Nephron (organoid): Measurements from ENCODE around the gene ADAMTS2.

ENCODE experiments used
- H3K27ac Mint-ChIP-seq, 3 experiments: 2 replicates each; pipeline ENCODE4 v1.8.0; 2020; ENCODE audit warnings: mixed read lengths in 3 of 3, mild to moderate bottlenecking in 2 of 3, moderate library complexity in 1 of 3
- H3K27me3 Mint-ChIP-seq: 2 replicates; pipeline ENCODE4 v1.8.0; 2021; ENCODE audit warnings: low read depth, mild to moderate bottlenecking, moderate library complexity, mixed read lengths
- H3K36me3 Mint-ChIP-seq: 2 replicates; pipeline ENCODE4 v1.8.0; 2020; ENCODE audit warnings: low read depth, mixed read lengths
- H3K4me1 Mint-ChIP-seq: 2 replicates; pipeline ENCODE4 v1.8.0; 2020; ENCODE audit warnings: mixed read lengths
- H3K4me3 Mint-ChIP-seq, 3 experiments: 2 replicates each; pipeline ENCODE4 v1.8.0; 2020; ENCODE audit warnings: mild to moderate bottlenecking in 3 of 3, mixed read lengths in 3 of 3, moderate library complexity in 2 of 3
- H3K9me3 Mint-ChIP-seq: 2 replicates; pipeline ENCODE4 v1.8.0; 2020; ENCODE audit warnings: mixed read lengths
- TF ChIP-seq, protein P1 (sequence below), 3 experiments: fragments of 200-600 bp; sonication (generic); IDR thresholded peaks; one replicate each; pipeline ENCODE4 v1.5.0; 2021; ENCODE audit warnings: antibody characterized with exemption in 3 of 3; ENCODE audit not compliant: unreplicated experiment in 3 of 3

ADAMTS2 gene

GRCh38 chr5:179343719-179344430, 1.4 kb downstream of the ADAMTS2 start:
- no peak overlapping the region for H3K27ac Mint-ChIP-seq
- peak overlapping the region; percentile 79 to 95 (median 89) for H3K4me3 Mint-ChIP-seq
- H3K36me3 Mint-ChIP-seq: no peaks in the 10 kb centered on the region
- H3K4me1 Mint-ChIP-seq: peaks cover 23% of the 10 kb centered on the region
- TF ChIP-seq, protein P1, sequence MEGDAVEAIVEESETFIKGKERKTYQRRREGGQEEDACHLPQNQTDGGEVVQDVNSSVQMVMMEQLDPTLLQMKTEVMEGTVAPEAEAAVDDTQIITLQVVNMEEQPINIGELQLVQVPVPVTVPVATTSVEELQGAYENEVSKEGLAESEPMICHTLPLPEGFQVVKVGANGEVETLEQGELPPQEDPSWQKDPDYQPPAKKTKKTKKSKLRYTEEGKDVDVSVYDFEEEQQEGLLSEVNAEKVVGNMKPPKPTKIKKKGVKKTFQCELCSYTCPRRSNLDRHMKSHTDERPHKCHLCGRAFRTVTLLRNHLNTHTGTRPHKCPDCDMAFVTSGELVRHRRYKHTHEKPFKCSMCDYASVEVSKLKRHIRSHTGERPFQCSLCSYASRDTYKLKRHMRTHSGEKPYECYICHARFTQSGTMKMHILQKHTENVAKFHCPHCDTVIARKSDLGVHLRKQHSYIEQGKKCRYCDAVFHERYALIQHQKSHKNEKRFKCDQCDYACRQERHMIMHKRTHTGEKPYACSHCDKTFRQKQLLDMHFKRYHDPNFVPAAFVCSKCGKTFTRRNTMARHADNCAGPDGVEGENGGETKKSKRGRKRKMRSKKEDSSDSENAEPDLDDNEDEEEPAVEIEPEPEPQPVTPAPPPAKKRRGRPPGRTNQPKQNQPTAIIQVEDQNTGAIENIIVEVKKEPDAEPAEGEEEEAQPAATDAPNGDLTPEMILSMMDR (IDR thresholded peaks at IDR 0.05; ENCODE audit: unreplicated experiment in 3 of 3): peak; percentile 44 to 49 (median 46)
- H3K27me3 Mint-ChIP-seq: peaks cover 63% of the 10 kb centered on the region
- peaks cover 2% of the 10 kb centered on the region for H3K9me3 Mint-ChIP-seq

DNA sequence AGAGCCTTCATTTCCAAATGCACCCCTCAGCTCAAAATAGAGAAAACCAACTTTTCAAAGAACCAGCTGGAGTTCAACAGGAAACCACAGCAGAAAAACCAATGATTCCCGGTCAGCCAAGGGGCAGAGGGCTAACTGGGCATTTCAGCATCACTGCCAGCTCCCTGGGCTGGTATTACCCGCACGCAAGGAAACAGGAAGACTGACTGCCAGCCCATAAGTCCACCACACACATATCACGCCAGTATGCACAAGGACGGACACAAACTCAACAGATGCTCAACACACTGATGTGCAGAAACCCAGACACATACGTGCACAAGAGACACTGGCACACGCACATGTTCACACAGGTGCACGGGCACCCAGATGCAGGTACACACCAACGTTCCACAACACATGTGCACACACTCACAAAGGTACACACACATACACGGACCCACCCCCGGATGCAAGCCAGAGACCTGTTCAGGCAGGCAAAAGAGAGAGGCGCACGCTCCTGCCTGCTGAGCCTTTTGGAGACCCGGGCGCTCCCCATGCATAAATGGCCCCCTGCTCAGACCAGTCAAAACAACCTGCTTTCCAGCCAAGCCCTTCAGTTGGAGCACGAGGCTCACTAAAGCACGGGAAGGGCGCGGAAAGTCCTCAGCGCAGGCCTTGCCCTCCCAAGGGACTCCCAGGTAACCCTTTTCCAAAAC, 2.1 kb downstream of the ADAMTS2 start:
- H3K27me3 Mint-ChIP-seq: peaks cover 62% of the 10 kb centered on the region
- TF ChIP-seq, protein P1 (IDR thresholded peaks at IDR 0.05; ENCODE audit: unreplicated experiment in 3 of 3): no peak
- peaks cover 23% of the 10 kb centered on the region for H3K4me1 Mint-ChIP-seq
- H3K4me3 Mint-ChIP-seq: peak overlapping the region; percentile 79 to 95 (median 89)
- no peaks in the 10 kb centered on the region for H3K36me3 Mint-ChIP-seq
- peaks cover 2% of the 10 kb centered on the region for H3K9me3 Mint-ChIP-seq
- peak overlapping the region in 2 of 3 experiments; percentile 46 to 67 for H3K27ac Mint-ChIP-seq

DNA sequence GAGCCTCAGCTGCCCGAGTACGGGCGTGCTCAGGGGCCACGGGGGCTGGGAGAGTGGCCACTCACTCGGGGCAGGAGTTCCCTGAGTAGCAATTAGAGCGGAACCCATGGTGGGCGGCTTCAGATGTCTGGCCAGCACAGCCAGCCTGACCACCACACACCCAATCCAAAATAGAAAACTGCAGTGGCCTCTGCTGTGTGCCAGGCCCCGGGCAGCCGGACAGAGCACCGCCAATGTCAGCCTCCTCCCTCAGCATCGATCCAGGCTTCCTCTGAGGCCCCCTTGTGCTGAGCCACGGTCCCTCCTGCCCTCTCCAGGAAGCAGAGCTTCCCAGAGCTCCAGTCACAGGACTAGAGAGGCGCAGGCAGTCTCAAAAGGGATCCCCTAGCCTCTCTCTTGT, 2.7 kb downstream of the ADAMTS2 start:
- Mint-ChIP-seq H3K27me3 (peaks cover 56% of the 10 kb centered on the region), H3K36me3 (no peaks in the 10 kb centered on the region), H3K4me1 (peaks cover 23% of the 10 kb centered on the region), H3K4me3 (peak overlapping the region; percentile 79 to 95 (median 89)), H3K9me3 (peaks cover 2% of the 10 kb centered on the region), H3K27ac (peak overlapping the region in 2 of 3 experiments; percentile 46 to 67)
- TF ChIP-seq, protein P1 (IDR thresholded peaks at IDR 0.05; ENCODE audit: unreplicated experiment in 3 of 3): peak in 2 of 3 experiments; percentile 20 to 27

DNA sequence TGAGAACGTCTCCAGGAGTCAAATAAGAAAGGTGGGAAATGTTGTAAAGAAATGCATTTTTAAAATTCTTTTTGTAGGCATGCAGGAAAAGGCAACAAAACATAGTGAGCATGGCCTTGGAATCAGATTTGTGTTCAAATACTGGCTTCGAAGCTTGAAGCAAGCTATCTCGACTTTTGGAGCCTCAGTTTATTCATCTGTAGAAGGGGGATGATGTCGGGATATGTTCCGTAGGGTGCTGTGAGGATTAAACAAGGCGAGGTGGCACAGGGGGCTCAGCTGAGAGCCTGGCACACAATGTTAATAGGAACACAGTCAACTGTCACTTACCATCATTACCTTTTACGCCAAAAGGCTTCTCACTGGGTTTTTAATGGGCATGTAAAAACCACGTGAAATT, 4.8 kb downstream of the ADAMTS2 start:
- H3K27me3 Mint-ChIP-seq: peaks cover 40% of the 10 kb centered on the region
- TF ChIP-seq, protein P1 (IDR thresholded peaks at IDR 0.05; ENCODE audit: unreplicated experiment in 3 of 3): no peak
- H3K4me1 Mint-ChIP-seq: peaks cover 35% of the 10 kb centered on the region

GRCh38 chr5:179339996-179340395, 5.3 kb downstream of the ADAMTS2 start:
- Mint-ChIP-seq H3K36me3 (no peaks in the 10 kb centered on the region), H3K27ac (no peak overlapping the region), H3K27me3 (peaks cover 40% of the 10 kb centered on the region), H3K9me3 (peaks cover 2% of the 10 kb centered on the region), H3K4me1 (peaks cover 40% of the 10 kb centered on the region), H3K4me3 (peak overlapping the region in 1 of 3 experiments; percentile 17)
- TF ChIP-seq, protein P1 (IDR thresholded peaks at IDR 0.05; ENCODE audit: unreplicated experiment in 3 of 3): no peak

More for the DNA sequence above, 4.8 kb downstream of the ADAMTS2 start:
- Mint-ChIP-seq H3K27ac (no peak overlapping the region), H3K4me3 (peak overlapping the region in 1 of 3 experiments; percentile 17), H3K36me3 (no peaks in the 10 kb centered on the region), H3K9me3 (peaks cover 2% of the 10 kb centered on the region)
